ENCODE results near the gene NSG2. TPM values are rescaled to one million over a fixed set of nuclear protein-coding genes. Genes with fewer than 3 reads are reported as not detected.

NSG2 gene
- total RNA-seq, 4 donors from 2014 or later = 1.1 to 1.2 TPM; not detected in 2

- H3K36me3 ChIP-seq = no peaks in the 10 kb centered on the region
- H3K27ac ChIP-seq = no peak overlapping the region
- no peak overlapping the region for H3K4me3 ChIP-seq (replicated peaks in 1 of 3)
- TF ChIP-seq, protein P1, sequence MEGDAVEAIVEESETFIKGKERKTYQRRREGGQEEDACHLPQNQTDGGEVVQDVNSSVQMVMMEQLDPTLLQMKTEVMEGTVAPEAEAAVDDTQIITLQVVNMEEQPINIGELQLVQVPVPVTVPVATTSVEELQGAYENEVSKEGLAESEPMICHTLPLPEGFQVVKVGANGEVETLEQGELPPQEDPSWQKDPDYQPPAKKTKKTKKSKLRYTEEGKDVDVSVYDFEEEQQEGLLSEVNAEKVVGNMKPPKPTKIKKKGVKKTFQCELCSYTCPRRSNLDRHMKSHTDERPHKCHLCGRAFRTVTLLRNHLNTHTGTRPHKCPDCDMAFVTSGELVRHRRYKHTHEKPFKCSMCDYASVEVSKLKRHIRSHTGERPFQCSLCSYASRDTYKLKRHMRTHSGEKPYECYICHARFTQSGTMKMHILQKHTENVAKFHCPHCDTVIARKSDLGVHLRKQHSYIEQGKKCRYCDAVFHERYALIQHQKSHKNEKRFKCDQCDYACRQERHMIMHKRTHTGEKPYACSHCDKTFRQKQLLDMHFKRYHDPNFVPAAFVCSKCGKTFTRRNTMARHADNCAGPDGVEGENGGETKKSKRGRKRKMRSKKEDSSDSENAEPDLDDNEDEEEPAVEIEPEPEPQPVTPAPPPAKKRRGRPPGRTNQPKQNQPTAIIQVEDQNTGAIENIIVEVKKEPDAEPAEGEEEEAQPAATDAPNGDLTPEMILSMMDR (IDR thresholded peaks at IDR 0.05) = no peak
- no peak for TF ChIP-seq POLR2A (IDR thresholded peaks at IDR 0.05)
- no peaks in the 10 kb centered on the region for H3K9me3 ChIP-seq
- WGBS, 2 donors = 74 to 86% methylated on average over 4 to 5 of the region's 5 CpGs
- no peaks in the 10 kb centered on the region for H3K27me3 ChIP-seq
- DNase-seq = no peak
- no peaks in the 10 kb centered on the region for H3K4me1 ChIP-seq
- intact Hi-C loops (cut with DNase I) = no loop called here
Measured at GRCh38 chr5:174052636-174053035, 7.1 kb downstream of the NSG2 start.

- TF ChIP-seq, protein P1 (IDR thresholded peaks at IDR 0.05) = no peak
- no peak for TF ChIP-seq POLR2A (IDR thresholded peaks at IDR 0.05)
- 95 to 97% methylated on average over 3 of the region's 3 CpGs for WGBS, 2 donors
Measured at GRCh38 chr5:174053905-174054304, 8.4 kb downstream of the NSG2 start.

DNA sequence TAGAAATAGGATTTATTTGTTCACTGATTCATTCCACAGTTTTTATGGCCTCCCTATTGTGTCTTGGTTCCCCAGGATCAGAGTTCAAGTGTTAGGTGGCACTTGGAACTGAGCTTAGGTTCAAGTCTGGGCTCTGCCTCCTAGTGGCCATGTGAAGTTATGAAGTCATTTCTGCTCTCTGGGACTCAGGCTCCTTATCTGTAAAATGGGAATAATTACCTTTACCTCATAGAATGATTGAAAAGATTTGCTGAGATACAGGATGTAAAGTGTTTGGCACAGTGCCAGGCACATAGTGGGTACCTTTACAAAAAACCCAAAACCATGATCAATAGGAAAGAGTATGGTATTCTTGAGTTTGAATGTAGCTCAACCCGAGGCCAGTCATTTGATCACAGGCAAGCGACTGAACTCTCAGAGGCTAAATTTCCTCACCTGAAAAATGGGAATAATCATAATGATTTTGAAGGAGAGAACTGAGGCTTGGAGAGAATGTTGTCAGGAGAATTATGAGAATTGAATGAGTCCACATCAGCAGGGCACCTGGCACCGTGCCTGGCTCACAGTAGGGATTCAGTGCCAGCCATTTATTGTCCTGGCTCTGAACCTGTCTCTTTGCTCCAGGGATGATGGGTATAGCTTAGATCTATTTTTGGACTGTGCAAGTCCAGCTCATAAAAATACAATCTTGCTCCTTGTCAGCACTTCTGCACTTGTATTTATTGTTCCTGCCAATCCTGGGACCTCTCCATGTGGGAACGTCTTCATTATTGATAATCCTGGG is 10.8 kb downstream of the NSG2 start:
- no peaks in the 10 kb centered on the region for H3K36me3 ChIP-seq
- WGBS, 2 donors = 81 to 85% methylated on average over 4 of the region's 4 CpGs
- no peaks in the 10 kb centered on the region for H3K9me3 ChIP-seq
- no peak for DNase-seq
- H3K27me3 ChIP-seq = no peaks in the 10 kb centered on the region
- TF ChIP-seq, protein P1 (IDR thresholded peaks at IDR 0.05) = no peak
- TF ChIP-seq POLR2A (IDR thresholded peaks at IDR 0.05) = no peak
- intact Hi-C loops (cut with DNase I) = no loop called here
- no peak overlapping the region for H3K4me3 ChIP-seq (replicated peaks in 1 of 3)
- H3K4me1 ChIP-seq = no peaks in the 10 kb centered on the region
- H3K27ac ChIP-seq = no peak overlapping the region

More at GRCh38 chr5:174053905-174054304, 8.4 kb downstream of the NSG2 start:
- DNase-seq = no peak
- no peak overlapping the region for H3K27ac ChIP-seq
- H3K4me1 ChIP-seq = no peaks in the 10 kb centered on the region
- no peaks in the 10 kb centered on the region for H3K36me3 ChIP-seq
- H3K27me3 ChIP-seq = no peaks in the 10 kb centered on the region
- no peak overlapping the region for H3K4me3 ChIP-seq (replicated peaks in 1 of 3)
- H3K9me3 ChIP-seq = no peaks in the 10 kb centered on the region
- intact Hi-C loops (cut with DNase I) = no loop called here

DNA sequence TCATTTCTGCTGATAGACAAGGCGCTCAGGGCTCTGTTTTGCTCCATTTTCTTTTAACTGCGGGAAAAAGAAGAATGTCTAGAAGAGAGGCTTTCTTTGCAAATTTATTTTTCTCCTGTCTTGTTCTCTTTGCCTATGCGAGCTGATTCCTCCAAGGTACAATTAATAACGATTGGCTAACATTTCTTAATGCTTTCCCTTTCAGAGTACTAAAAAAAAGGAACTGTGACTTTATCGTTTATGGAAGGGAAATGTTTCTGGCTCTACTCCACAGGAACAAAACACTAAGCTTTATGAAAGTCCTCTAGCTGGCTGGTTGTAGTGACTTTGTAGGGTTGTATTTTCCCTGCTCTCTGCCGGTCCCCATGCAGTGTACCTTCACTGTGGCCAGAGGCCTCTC is 11.7 kb downstream of the NSG2 start:
- no peaks in the 10 kb centered on the region for H3K27me3 ChIP-seq
- no peak overlapping the region for H3K27ac ChIP-seq
- H3K36me3 ChIP-seq = no peaks in the 10 kb centered on the region
- no peak for DNase-seq
- no peaks in the 10 kb centered on the region for H3K4me1 ChIP-seq
- no peaks in the 10 kb centered on the region for H3K9me3 ChIP-seq
- WGBS, 2 donors = 63 to 68% methylated on average over 6 of the region's 6 CpGs
- intact Hi-C loops (cut with DNase I) = no loop called here
- H3K4me3 ChIP-seq (replicated peaks in 1 of 3) = no peak overlapping the region
- TF ChIP-seq POLR2A (IDR thresholded peaks at IDR 0.05) = no peak
- TF ChIP-seq, protein P1 (IDR thresholded peaks at IDR 0.05) = no peak

GRCh38 chr5:174058433-174059122 is 13.1 kb downstream of the NSG2 start:
- intact Hi-C loops (cut with DNase I) = no loop called here
- WGBS, 2 donors = 59 to 64% methylated on average over 2 of the region's 2 CpGs
- H3K27ac ChIP-seq = no peak overlapping the region
- TF ChIP-seq, protein P1 (IDR thresholded peaks at IDR 0.05) = no peak
- TF ChIP-seq POLR2A (IDR thresholded peaks at IDR 0.05) = no peak
- H3K27me3 ChIP-seq = no peaks in the 10 kb centered on the region
- H3K9me3 ChIP-seq = no peaks in the 10 kb centered on the region
- no peak overlapping the region for H3K4me3 ChIP-seq (replicated peaks in 1 of 3)
- no peak for DNase-seq
- H3K4me1 ChIP-seq = no peaks in the 10 kb centered on the region
- H3K36me3 ChIP-seq = no peaks in the 10 kb centered on the region
